ENCODE data around the gene PELI2. TPM values are rescaled to one million over a fixed set of nuclear protein-coding genes. Genes with fewer than 3 reads are reported as not detected.

The PELI2 gene
- total RNA-seq, 1 donor from 2014 or later, result 17.1 TPM

DNA sequence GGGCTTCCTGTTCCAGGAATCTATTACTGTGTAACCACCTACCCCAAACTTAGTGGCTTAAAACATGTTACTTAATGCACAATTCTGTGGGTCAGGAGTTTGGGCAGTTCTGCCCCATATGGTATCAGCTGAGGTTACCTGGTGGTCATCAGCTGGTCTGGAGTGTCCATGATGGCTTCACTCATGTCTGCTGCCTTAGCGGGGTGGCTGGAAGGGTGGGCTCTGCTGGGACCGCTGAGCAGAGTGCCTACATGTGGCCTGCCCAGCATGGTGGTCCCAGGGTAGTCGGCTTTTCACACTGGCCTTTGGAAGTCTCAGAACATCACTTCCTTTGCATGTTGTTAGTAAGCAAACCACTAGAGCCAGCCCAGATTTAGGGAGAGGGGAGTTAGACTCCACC, 53.9 kb downstream of the PELI2 start:
- Histone ChIP-seq H3K9me3 (peaks cover 0 to 2% of the 10 kb centered on the region in 2 donors), H3K27ac (peak overlapping the region in 1 of 2 donors; percentile 39), H3K27me3 (no peaks in the 10 kb centered on the region), H3K36me3 (no peaks in the 10 kb centered on the region), H3K4me1 (peaks cover 0 to 2% of the 10 kb centered on the region in 2 donors), H3K4me3 (no peak overlapping the region)
- intact Hi-C loops (cut with DNase I), result no loop called here
- TF ChIP-seq, protein P1, sequence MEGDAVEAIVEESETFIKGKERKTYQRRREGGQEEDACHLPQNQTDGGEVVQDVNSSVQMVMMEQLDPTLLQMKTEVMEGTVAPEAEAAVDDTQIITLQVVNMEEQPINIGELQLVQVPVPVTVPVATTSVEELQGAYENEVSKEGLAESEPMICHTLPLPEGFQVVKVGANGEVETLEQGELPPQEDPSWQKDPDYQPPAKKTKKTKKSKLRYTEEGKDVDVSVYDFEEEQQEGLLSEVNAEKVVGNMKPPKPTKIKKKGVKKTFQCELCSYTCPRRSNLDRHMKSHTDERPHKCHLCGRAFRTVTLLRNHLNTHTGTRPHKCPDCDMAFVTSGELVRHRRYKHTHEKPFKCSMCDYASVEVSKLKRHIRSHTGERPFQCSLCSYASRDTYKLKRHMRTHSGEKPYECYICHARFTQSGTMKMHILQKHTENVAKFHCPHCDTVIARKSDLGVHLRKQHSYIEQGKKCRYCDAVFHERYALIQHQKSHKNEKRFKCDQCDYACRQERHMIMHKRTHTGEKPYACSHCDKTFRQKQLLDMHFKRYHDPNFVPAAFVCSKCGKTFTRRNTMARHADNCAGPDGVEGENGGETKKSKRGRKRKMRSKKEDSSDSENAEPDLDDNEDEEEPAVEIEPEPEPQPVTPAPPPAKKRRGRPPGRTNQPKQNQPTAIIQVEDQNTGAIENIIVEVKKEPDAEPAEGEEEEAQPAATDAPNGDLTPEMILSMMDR (IDR thresholded peaks at IDR 0.05), result no peak
- no peak for DNase-seq (ENCODE audit: low spot score in 2 of 2)

DNA sequence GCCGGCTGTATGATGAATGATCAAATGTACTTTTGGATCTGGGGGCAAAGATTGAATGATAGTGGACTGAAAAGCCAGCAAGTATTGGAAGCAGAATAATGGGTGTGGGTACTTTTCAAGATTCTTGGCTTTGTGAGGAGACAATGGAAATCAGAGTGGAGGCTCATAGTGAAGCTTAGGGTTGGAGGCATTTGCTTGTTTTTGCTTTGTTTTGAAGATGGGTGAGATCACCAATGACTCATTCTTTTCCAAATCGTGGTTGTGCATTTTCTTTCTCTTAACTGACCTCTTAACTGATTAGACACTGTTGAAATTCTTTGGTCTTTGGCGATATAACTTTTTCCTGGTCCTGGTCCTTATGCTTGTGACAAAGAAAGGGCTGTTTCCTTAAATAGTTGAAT, 54.4 kb downstream of the PELI2 start:
- Histone ChIP-seq H3K27me3 (no peaks in the 10 kb centered on the region), H3K9me3 (no peaks in the 10 kb centered on the region), H3K27ac (peak overlapping the region; percentile 26 to 39), H3K4me3 (no peak overlapping the region), H3K4me1 (peaks cover 0 to 2% of the 10 kb centered on the region in 2 donors), H3K36me3 (no peaks in the 10 kb centered on the region)
- TF ChIP-seq, protein P1 (IDR thresholded peaks at IDR 0.05), result no peak
- no peak for DNase-seq (ENCODE audit: low spot score in 2 of 2)
- intact Hi-C loops (cut with DNase I), result no loop called here

DNA sequence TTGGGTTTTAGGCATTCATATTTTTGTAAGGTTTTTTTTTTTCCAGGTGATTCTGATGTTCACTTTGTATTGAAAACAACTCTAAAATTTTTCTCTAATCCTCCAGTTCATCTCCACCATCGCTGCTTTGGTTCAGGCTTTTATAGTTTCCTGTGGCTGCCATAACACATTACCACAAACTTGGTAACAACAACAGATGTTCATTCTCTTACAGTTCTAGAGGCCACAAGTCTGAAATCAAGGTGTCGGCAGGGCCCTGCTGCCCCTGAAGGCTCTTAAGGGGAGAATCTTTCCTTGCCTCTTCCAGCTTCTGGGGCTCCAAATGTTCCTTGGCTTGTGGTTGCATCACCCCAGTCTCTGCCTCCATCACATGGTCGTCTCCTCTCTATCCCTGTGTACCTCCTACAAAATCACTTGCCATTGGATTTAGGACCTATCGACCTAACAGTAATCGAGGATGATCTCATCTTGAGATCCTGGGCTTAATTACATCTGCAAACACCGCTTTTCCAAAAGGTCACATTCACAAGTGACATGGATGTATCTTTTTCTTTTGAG, 55.2 kb downstream of the PELI2 start:
- peak overlapping the region; percentile 17 to 26 for H3K27ac ChIP-seq
- no peak overlapping the region for H3K4me3 ChIP-seq
- H3K9me3 ChIP-seq, result no peaks in the 10 kb centered on the region
- no peaks in the 10 kb centered on the region for H3K27me3 ChIP-seq
- peaks cover 0 to 2% of the 10 kb centered on the region in 2 donors for H3K4me1 ChIP-seq
- peaks cover 0 to 1% of the 10 kb centered on the region in 2 donors for H3K36me3 ChIP-seq
- no peak for DNase-seq (ENCODE audit: low spot score in 2 of 2)
- TF ChIP-seq, protein P1 (IDR thresholded peaks at IDR 0.05), result no peak
- intact Hi-C loops (cut with DNase I), result no loop called here

DNA sequence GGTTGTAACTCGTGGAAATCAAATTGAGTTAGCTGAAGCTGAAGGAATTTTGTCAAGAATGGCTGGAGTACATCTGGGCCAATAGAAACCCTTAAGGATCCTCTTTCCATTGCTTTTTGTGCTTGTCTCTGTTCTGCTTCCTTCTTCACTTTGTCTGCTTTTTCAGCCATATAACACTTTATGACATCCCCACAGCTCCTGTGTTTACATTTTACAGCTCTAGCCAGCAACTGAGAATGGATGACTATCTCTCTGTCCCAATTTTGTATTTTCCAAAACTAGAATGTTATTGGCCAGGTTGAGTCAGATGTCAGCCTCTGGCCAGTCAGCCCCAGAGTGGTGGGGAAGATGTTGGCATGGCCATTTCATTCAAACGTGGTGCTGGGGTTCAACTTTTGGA, 57.6 kb downstream of the PELI2 start:
- Histone ChIP-seq H3K4me3 (no peak overlapping the region), H3K36me3 (peaks cover 0 to 4% of the 10 kb centered on the region in 2 donors), H3K4me1 (peaks cover 0 to 4% of the 10 kb centered on the region in 2 donors), H3K9me3 (no peaks in the 10 kb centered on the region), H3K27ac (no peak overlapping the region), H3K27me3 (no peaks in the 10 kb centered on the region)
- no peak for DNase-seq (ENCODE audit: low spot score in 2 of 2)
- TF ChIP-seq, protein P1 (IDR thresholded peaks at IDR 0.05), result no peak
- intact Hi-C loops (cut with DNase I), result no loop called here

DNA sequence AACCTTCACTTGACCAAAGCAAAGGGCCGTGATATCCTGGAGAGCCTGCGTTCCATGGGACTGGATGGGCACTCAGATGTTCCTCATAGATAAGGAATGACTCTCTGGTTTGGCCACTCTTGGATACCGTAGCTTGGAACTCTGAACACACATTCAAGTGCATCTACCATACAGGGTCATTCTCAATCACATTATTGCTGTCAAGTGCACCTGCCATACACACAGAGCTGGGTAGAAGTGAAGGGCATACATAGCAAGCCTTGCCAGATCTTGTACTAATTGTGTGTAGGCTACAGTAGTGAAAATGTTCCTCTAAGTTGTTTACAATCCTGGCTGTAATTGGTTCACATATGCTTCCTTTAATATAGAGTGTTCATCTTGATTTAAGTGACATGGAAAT, 58.3 kb downstream of the PELI2 start:
- Histone ChIP-seq H3K9me3 (no peaks in the 10 kb centered on the region), H3K4me1 (peaks cover 0 to 7% of the 10 kb centered on the region in 2 donors), H3K36me3 (peaks cover 0 to 4% of the 10 kb centered on the region in 2 donors), H3K27ac (no peak overlapping the region), H3K27me3 (no peaks in the 10 kb centered on the region), H3K4me3 (no peak overlapping the region)
- DNase-seq (ENCODE audit: low spot score in 2 of 2), result no peak
- TF ChIP-seq, protein P1 (IDR thresholded peaks at IDR 0.05), result no peak
- intact Hi-C loops (cut with DNase I), result no loop called here

DNA sequence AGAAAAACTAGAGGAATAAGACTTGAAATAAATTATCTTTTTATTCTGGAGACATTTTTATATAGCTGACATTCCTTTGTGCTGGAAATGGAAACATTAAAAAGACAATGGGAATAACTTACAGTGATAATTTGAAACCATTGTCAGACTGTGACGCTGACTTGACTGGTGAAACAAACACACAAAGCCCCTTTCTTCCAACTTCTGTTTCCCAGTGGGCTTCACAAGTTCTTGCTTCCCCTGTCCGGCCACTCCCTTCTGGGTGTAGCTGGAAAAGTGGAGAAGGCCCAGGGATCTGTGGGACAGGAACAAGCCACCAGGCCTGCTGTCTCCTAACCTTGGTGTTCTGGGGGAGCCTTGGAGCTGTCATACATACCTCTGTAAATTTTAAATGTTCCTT, 58.8 kb downstream of the PELI2 start:
- H3K27me3 ChIP-seq, result no peaks in the 10 kb centered on the region
- H3K9me3 ChIP-seq, result no peaks in the 10 kb centered on the region
- no peak for DNase-seq (ENCODE audit: low spot score in 2 of 2)
- intact Hi-C loops (cut with DNase I), result no loop called here
- H3K4me1 ChIP-seq, result peaks cover 0 to 7% of the 10 kb centered on the region in 2 donors
- TF ChIP-seq, protein P1 (IDR thresholded peaks at IDR 0.05), result no peak
- no peak overlapping the region for H3K27ac ChIP-seq
- H3K4me3 ChIP-seq, result no peak overlapping the region
- H3K36me3 ChIP-seq, result peaks cover 0 to 4% of the 10 kb centered on the region in 2 donors

Measured in ascending aorta (tissue), 2 donors.